ENCODE results near the gene CEP55.

Gene CEP55

GRCh38 chr10:93496322-93497041 is at the start of gene CEP55:
Gene CEP55, plus strand, starts transcription at chr10:93496612. Its CDS starts 3,440 bp downstream, at chr10:93500052.
- Histone ChIP-seq H3K27me3 (ENCODE audit: insufficient read depth, insufficient read length) (peaks cover 15% of the 10 kb centered on the region), H3K4me1 (ENCODE audit: insufficient read depth, insufficient read length) (no peaks in the 10 kb centered on the region), H3K9me3 (ENCODE audit: insufficient read depth, low read length) (no peaks in the 10 kb centered on the region), H3K9ac (ENCODE audit: insufficient read length, low read depth) (peak within 1 kb of the TSS; percentile 85), H3K4me3 (ENCODE audit: insufficient read length, low read depth) (peak within 1 kb of the TSS; percentile 78), H3K36me3 (ENCODE audit: insufficient read depth, insufficient read length, low read length) (peaks cover 4% of the 10 kb centered on the region)
- TF ChIP-seq YY1 (IDR thresholded peaks at IDR 0.05; ENCODE audit: insufficient read depth, insufficient read length) = no peak
- TF ChIP-seq ZNF274 (IDR thresholded peaks at IDR 0.05; ENCODE audit: low read depth, low read length) = no peak
- no peak for TF ChIP-seq SUZ12 (IDR thresholded peaks at IDR 0.05; ENCODE audit: extremely low read depth, insufficient read depth, insufficient read length)
- peak; percentile 81 for DNase-seq (ENCODE audit: low read depth, low spot score)

- H3K9ac ChIP-seq (ENCODE audit: insufficient read length, low read depth) = no peak overlapping the region
- H3K4me1 ChIP-seq (ENCODE audit: insufficient read depth, insufficient read length) = no peaks in the 10 kb centered on the region
- TF ChIP-seq SUZ12 (IDR thresholded peaks at IDR 0.05; ENCODE audit: extremely low read depth, insufficient read depth, insufficient read length) (no peak), ZNF274 (IDR thresholded peaks at IDR 0.05; ENCODE audit: low read depth, low read length) (no peak), YY1 (IDR thresholded peaks at IDR 0.05; ENCODE audit: insufficient read depth, insufficient read length) (no peak)
- H3K36me3 ChIP-seq (ENCODE audit: insufficient read depth, insufficient read length, low read length) = peaks cover 33% of the 10 kb centered on the region
- no peak for DNase-seq (ENCODE audit: low read depth, low spot score)
- H3K9me3 ChIP-seq (ENCODE audit: insufficient read depth, low read length) = no peaks in the 10 kb centered on the region
- no peaks in the 10 kb centered on the region for H3K27me3 ChIP-seq (ENCODE audit: insufficient read depth, insufficient read length)
- no peak overlapping the region for H3K4me3 ChIP-seq (ENCODE audit: insufficient read length, low read depth)
Observed at GRCh38 chr10:93447019-93447418, 49.4 kb upstream of the CEP55 start.

DNA sequence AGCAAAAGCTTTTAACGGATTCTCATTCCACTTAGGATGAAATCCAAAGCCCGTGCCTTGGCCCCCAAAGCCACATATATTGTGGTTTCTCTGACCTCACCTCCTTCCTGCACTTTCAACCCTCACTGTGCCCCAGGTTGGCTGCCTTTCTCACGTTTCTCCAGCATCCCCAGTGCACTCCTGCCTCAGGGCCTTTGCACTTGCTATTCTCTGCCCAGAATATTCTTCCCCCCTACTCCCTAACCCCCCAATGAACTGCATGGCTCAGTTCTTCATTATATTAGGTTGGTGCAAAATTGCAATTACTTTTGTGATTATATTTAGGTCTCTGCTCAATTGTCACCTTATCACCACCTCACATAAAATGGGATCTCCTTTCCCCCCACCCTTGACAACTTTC is 48.4 kb upstream of the CEP55 start:
- Histone ChIP-seq H3K4me3 (ENCODE audit: insufficient read length, low read depth) (no peak overlapping the region), H3K9me3 (ENCODE audit: insufficient read depth, low read length) (no peaks in the 10 kb centered on the region), H3K4me1 (ENCODE audit: insufficient read depth, insufficient read length) (no peaks in the 10 kb centered on the region), H3K36me3 (ENCODE audit: insufficient read depth, insufficient read length, low read length) (peaks cover 36% of the 10 kb centered on the region), H3K27me3 (ENCODE audit: insufficient read depth, insufficient read length) (no peaks in the 10 kb centered on the region), H3K9ac (ENCODE audit: insufficient read length, low read depth) (no peak overlapping the region)
- no peak for TF ChIP-seq YY1 (IDR thresholded peaks at IDR 0.05; ENCODE audit: insufficient read depth, insufficient read length)
- no peak for TF ChIP-seq SUZ12 (IDR thresholded peaks at IDR 0.05; ENCODE audit: extremely low read depth, insufficient read depth, insufficient read length)
- TF ChIP-seq ZNF274 (IDR thresholded peaks at IDR 0.05; ENCODE audit: low read depth, low read length) = no peak
- DNase-seq (ENCODE audit: low read depth, low spot score) = no peak

- no peaks in the 10 kb centered on the region for H3K4me1 ChIP-seq (ENCODE audit: insufficient read depth, insufficient read length)
- H3K9me3 ChIP-seq (ENCODE audit: insufficient read depth, low read length) = no peaks in the 10 kb centered on the region
- H3K4me3 ChIP-seq (ENCODE audit: insufficient read length, low read depth) = no peak overlapping the region
- no peak for DNase-seq (ENCODE audit: low read depth, low spot score)
- H3K9ac ChIP-seq (ENCODE audit: insufficient read length, low read depth) = no peak overlapping the region
- no peaks in the 10 kb centered on the region for H3K27me3 ChIP-seq (ENCODE audit: insufficient read depth, insufficient read length)
- peaks cover 36% of the 10 kb centered on the region for H3K36me3 ChIP-seq (ENCODE audit: insufficient read depth, insufficient read length, low read length)
- TF ChIP-seq YY1 (IDR thresholded peaks at IDR 0.05; ENCODE audit: insufficient read depth, insufficient read length) = no peak
- no peak for TF ChIP-seq ZNF274 (IDR thresholded peaks at IDR 0.05; ENCODE audit: low read depth, low read length)
- TF ChIP-seq SUZ12 (IDR thresholded peaks at IDR 0.05; ENCODE audit: extremely low read depth, insufficient read depth, insufficient read length) = no peak
Observed at GRCh38 chr10:93451244-93451947, 45.0 kb upstream of the CEP55 start.

- Histone ChIP-seq H3K9me3 (ENCODE audit: insufficient read depth, low read length) (no peaks in the 10 kb centered on the region), H3K4me3 (ENCODE audit: insufficient read length, low read depth) (no peak overlapping the region), H3K27me3 (ENCODE audit: insufficient read depth, insufficient read length) (no peaks in the 10 kb centered on the region), H3K4me1 (ENCODE audit: insufficient read depth, insufficient read length) (no peaks in the 10 kb centered on the region), H3K9ac (ENCODE audit: insufficient read length, low read depth) (no peak overlapping the region), H3K36me3 (ENCODE audit: insufficient read depth, insufficient read length, low read length) (peaks cover 40% of the 10 kb centered on the region)
- TF ChIP-seq ZNF274 (IDR thresholded peaks at IDR 0.05; ENCODE audit: low read depth, low read length) = no peak
- TF ChIP-seq YY1 (IDR thresholded peaks at IDR 0.05; ENCODE audit: insufficient read depth, insufficient read length) = no peak
- no peak for TF ChIP-seq SUZ12 (IDR thresholded peaks at IDR 0.05; ENCODE audit: extremely low read depth, insufficient read depth, insufficient read length)
- no peak for DNase-seq (ENCODE audit: low read depth, low spot score)
Observed at GRCh38 chr10:93452143-93452542, 44.3 kb upstream of the CEP55 start.

- no peaks in the 10 kb centered on the region for H3K9me3 ChIP-seq (ENCODE audit: insufficient read depth, low read length)
- no peak for DNase-seq (ENCODE audit: low read depth, low spot score)
- TF ChIP-seq ZNF274 (IDR thresholded peaks at IDR 0.05; ENCODE audit: low read depth, low read length) = no peak
- no peak for TF ChIP-seq SUZ12 (IDR thresholded peaks at IDR 0.05; ENCODE audit: extremely low read depth, insufficient read depth, insufficient read length)
- TF ChIP-seq YY1 (IDR thresholded peaks at IDR 0.05; ENCODE audit: insufficient read depth, insufficient read length) = no peak
- H3K36me3 ChIP-seq (ENCODE audit: insufficient read depth, insufficient read length, low read length) = peaks cover 42% of the 10 kb centered on the region
- no peaks in the 10 kb centered on the region for H3K4me1 ChIP-seq (ENCODE audit: insufficient read depth, insufficient read length)
- H3K9ac ChIP-seq (ENCODE audit: insufficient read length, low read depth) = no peak overlapping the region
- no peaks in the 10 kb centered on the region for H3K27me3 ChIP-seq (ENCODE audit: insufficient read depth, insufficient read length)
- no peak overlapping the region for H3K4me3 ChIP-seq (ENCODE audit: insufficient read length, low read depth)
Observed at GRCh38 chr10:93454146-93454545, 42.3 kb upstream of the CEP55 start.

- peaks cover 39% of the 10 kb centered on the region for H3K36me3 ChIP-seq (ENCODE audit: insufficient read depth, insufficient read length, low read length)
- no peaks in the 10 kb centered on the region for H3K4me1 ChIP-seq (ENCODE audit: insufficient read depth, insufficient read length)
- H3K4me3 ChIP-seq (ENCODE audit: insufficient read length, low read depth) = no peak overlapping the region
- no peak for TF ChIP-seq ZNF274 (IDR thresholded peaks at IDR 0.05; ENCODE audit: low read depth, low read length)
- no peak overlapping the region for H3K9ac ChIP-seq (ENCODE audit: insufficient read length, low read depth)
- no peaks in the 10 kb centered on the region for H3K27me3 ChIP-seq (ENCODE audit: insufficient read depth, insufficient read length)
- H3K9me3 ChIP-seq (ENCODE audit: insufficient read depth, low read length) = no peaks in the 10 kb centered on the region
- no peak for DNase-seq (ENCODE audit: low read depth, low spot score)
Observed at GRCh38 chr10:93454736-93455135, 41.7 kb upstream of the CEP55 start.
